Stimulated activated CD4-positive, alpha-beta T cell treated with anti-CD3 and anti-CD28 coated beads, Interleukin-15, amount 100 ng/mL, for 1 hour (primary cell): Measurements from ENCODE around the gene ADGRB3.
"Not testable (repeated sequence)": the region's sequence is repeated elsewhere in the genome, so short reads cannot be mapped to it uniquely, and the experiment has no call there.

Experiments
- DNase-seq, 2 donors: peaks; one replicate each; pipeline ENCODE4 v3.0.0-alpha.2; 2020; ENCODE audit warnings: low read depth in 1 of 2, low spot score in 1 of 2

Gene ADGRB3

DNA sequence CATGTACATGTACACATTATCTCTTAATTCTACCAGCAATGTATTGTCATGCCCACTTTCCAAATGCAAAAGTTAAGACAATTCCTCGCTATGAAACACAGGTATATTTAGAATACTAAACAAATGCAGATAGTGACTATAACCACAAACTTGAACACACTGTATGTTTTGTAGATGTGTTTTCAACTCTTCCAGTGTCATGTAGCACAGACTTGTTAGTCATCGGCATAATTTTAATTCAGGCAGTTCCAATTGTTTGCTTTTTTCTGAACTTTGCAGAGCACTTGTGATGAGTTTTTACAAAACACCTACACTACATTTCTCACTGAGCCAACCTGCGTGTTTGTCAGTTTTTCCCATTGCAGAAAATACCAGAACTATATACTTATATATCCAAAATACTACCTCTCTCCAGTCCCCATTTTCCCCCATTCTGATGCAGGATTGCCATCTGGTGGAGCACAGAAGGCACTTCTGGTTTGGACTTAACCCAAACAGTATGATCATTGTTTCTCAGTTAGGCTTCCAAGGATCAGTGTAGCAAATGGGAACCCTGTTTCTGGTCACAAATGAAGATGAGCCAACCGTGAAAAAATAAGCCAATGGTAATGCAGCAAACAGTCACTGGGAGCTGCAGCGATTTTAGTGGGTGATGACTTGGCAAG, 143.4 kb downstream of the ADGRB3 start:
- no peak for DNase-seq

GRCh38 chr6:68779366-68779765, 144.3 kb downstream of the ADGRB3 start:
- DNase-seq = no peak

- DNase-seq = not testable (repeated sequence)
Measured at GRCh38 chr6:68790128-68790527, 155.0 kb downstream of the ADGRB3 start.

GRCh38 chr6:68814976-68815375, 179.9 kb downstream of the ADGRB3 start:
- DNase-seq = not testable (repeated sequence)

GRCh38 chr6:68826501-68826900, 191.4 kb downstream of the ADGRB3 start:
- no peak for DNase-seq

GRCh38 chr6:68834551-68834950, 199.5 kb downstream of the ADGRB3 start:
- DNase-seq = no peak

- no peak for DNase-seq
Measured at GRCh38 chr6:68838571-68838970, 203.5 kb downstream of the ADGRB3 start.

- no peak for DNase-seq
Measured at GRCh38 chr6:68852791-68853190, 217.7 kb downstream of the ADGRB3 start.

DNA sequence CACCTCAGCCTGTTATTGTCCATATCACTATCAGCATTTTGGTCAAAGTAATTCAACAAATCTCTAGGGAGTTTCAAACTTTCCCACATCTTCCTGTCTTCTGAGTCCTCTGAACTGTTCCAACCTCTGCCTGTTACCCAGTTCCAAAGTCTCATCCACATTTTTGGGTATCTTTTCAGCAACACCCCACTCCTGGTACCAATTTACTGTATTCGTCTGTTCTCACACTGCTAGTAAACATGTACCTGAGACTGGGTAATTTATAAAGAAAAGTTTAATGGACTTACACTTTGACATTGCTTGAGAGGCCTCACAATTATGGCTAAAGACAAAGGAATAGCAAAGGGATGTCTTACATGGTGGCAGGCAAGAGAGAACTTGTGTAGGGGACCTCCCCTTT, 224.2 kb downstream of the ADGRB3 start:
- no peak for DNase-seq

DNA sequence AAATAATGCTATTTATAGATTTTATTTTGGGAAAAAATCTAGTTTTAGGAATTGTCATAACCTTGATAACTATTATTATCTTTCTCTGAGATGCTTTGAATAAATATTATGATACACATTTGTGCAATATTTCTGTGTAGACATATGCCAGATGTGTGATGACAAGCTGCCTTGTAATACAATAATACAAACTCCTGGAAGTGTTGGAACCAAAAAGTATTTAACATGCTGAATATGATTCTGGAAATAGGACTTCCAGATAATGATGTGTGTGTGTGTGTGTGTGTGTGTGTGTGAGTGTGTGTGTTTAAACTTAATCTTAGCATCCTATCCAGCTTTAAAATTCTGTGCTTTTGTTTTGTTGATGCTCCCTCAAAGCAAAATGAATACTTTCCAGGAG, 233.6 kb downstream of the ADGRB3 start:
- no peak for DNase-seq

- DNase-seq = no peak
Measured at GRCh38 chr6:68873236-68873635, 238.2 kb downstream of the ADGRB3 start.

- no peak for DNase-seq
Measured at GRCh38 chr6:68874747-68875146, 239.7 kb downstream of the ADGRB3 start.

GRCh38 chr6:68875403-68875802, 240.3 kb downstream of the ADGRB3 start:
- no peak for DNase-seq

DNA sequence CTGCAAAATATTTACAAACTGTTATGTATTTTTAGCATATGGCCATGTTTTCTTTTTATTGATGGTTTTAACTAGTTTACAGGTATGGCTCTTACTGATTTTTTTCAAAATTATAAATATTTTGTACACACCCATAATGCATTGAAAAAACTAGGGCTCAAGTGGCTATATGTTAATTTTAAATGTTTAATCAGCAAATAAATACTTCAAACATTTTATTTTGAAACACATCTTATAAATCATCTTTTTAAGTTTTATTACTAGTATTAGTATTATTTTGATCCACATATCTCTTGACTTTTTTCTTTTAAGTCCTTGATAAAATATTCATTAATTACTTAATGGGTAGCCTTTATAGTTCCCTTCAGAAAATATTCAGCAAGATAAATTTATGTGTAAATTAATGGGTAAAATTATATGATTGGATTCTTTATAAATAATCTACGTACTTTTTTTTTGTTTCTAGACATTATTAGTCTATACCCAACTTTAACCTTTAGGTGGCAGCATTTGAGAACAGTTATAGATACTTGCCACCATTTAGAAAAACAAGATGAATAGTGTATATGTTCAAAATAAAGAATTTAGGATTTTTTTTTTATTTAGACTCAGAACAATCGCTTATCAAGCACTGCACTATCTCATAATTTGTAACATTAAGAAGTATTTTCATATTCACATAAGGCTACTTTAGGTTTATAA, 241.9 kb downstream of the ADGRB3 start:
- DNase-seq = no peak

DNA sequence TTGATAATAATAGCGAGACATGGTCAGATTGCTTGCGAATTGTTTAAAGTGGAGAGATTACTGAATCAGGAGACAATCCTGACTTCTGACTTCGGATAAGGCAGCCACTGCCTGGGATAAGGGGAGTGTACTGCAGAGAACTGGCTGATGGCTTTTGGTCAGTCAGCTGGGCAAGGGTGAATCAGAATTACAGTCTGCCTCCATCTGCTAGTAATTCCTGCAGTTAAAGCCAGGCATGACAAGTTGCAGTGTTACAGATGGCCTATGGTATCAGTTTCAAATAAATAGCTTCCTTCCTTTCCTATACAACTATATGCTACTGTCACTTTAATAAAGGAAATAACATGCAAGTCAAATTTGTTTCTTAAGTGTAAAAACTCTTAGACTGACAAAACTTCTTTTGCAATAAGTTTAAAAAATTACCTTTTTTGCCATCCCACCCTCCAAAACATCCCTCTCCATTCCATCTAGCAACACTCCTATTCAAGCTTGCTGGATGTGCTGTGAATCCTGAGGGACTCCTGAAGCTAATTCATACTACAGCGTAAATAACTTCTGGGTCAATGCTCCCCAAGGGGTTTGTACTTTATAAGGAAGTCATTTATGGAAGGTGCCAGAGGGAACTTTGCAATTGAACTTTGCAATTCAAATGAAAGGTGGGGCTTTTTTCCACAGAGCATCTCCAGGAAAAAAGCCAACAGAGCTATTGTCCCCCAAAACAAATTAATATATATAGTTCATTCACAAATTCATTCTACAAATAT, 245.2 kb downstream of the ADGRB3 start:
- DNase-seq = no peak

DNA sequence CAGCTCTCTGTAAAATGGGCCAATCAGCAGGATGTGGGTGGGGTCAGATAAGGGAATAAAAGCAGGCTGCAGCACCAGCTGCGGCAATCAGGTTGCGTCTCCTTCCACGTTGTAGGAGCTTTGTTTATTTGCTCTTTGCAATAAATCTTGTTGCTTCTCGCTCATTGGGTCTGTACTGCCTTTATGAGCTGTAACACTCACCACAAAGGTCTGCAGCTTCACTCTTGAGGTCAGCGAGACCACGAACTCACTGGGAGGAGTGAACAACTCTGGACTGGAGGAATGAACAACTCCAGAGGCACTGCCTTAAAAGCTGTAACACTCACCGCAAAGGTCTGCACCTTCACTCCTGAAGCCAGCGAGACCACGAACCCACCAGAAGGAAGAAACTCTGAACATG, 248.2 kb downstream of the ADGRB3 start:
- DNase-seq = not testable (repeated sequence)

GRCh38 chr6:68891419-68891818, 256.3 kb downstream of the ADGRB3 start:
- no peak for DNase-seq

GRCh38 chr6:68892452-68892851, 257.4 kb downstream of the ADGRB3 start:
- no peak for DNase-seq

DNA sequence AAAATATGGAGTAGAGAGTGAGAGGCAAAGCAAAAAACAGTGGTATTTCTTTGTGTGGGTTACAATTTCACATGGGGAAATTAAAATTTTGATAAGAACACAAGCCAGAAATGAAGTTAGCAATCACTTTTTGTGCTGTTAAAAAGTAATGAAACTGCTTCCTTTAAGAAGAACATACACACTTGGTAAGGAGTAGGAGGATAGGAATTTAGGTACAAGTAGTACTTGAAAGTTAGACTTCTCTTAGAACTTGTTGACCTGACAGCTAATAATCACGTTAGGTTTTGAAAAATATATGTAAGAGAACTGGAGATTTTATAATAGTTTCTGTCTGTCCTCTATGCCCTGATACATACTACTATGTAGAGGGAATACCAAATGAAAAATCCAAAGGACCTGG, 260.8 kb downstream of the ADGRB3 start:
- DNase-seq = no peak

GRCh38 chr6:68901044-68901443, 266.0 kb downstream of the ADGRB3 start:
- no peak for DNase-seq

- no peak for DNase-seq
Measured at GRCh38 chr6:68911334-68911733, 276.3 kb downstream of the ADGRB3 start.

GRCh38 chr6:68911811-68912210, 276.7 kb downstream of the ADGRB3 start:
- no peak for DNase-seq
